GM21526 (cell line): ENCODE data around the gene BTF3.
A peak's percentile ranks its signal among the peaks of the same experiment; 100 is the strongest.

ENCODE experiments used
- ATAC-seq: cut with Tn5 transposase; IDR thresholded peaks from one replicate; pipeline ENCODE4 v1.9.1; 2021; ENCODE audit warnings: moderate library complexity; ENCODE audit not compliant: unreplicated experiment, low FRiP score

Gene BTF3

GRCh38 chr5:73519531-73520283 is 21.5 kb downstream of the BTF3 start:
- ATAC-seq = peak; percentile 86

GRCh38 chr5:73522989-73523388 is 24.7 kb downstream of the BTF3 start:
- no peak for ATAC-seq

GRCh38 chr5:73523861-73524260 is 25.6 kb downstream of the BTF3 start:
- ATAC-seq = no peak

GRCh38 chr5:73525606-73526203 is 27.5 kb downstream of the BTF3 start:
- no peak for ATAC-seq

GRCh38 chr5:73528248-73528647 is 30.0 kb downstream of the BTF3 start:
- ATAC-seq = no peak

GRCh38 chr5:73529081-73529480 is 30.8 kb downstream of the BTF3 start:
- ATAC-seq = no peak

- ATAC-seq = no peak
Observed at GRCh38 chr5:73531356-73531755, 33.1 kb downstream of the BTF3 start.

GRCh38 chr5:73532195-73532594 is 34.0 kb downstream of the BTF3 start:
- ATAC-seq = no peak

GRCh38 chr5:73534011-73534644 is 35.9 kb downstream of the BTF3 start:
- ATAC-seq = no peak

GRCh38 chr5:73534971-73535370 is 36.7 kb downstream of the BTF3 start:
- ATAC-seq = no peak

GRCh38 chr5:73539730-73540129 is 41.5 kb downstream of the BTF3 start:
- ATAC-seq = no peak

- ATAC-seq = no peak
Observed at GRCh38 chr5:73540192-73540591, 42.0 kb downstream of the BTF3 start.

GRCh38 chr5:73542020-73542419 is 43.8 kb downstream of the BTF3 start:
- ATAC-seq = no peak

- ATAC-seq = no peak
Observed at GRCh38 chr5:73544429-73545402, 46.5 kb downstream of the BTF3 start.

GRCh38 chr5:73545403-73545779 is 47.1 kb downstream of the BTF3 start:
- ATAC-seq = no peak

- ATAC-seq = no peak
Observed at GRCh38 chr5:73550016-73550415, 51.8 kb downstream of the BTF3 start.

- no peak for ATAC-seq
Observed at GRCh38 chr5:73552642-73553041, 54.4 kb downstream of the BTF3 start.
